ENCODE results near the gene TBC1D7.
"Not testable (repeated sequence)": the region's sequence is repeated elsewhere in the genome, so short reads cannot be mapped to it uniquely, and the experiment has no call there.

TBC1D7 gene

GRCh38 chr6:13355999-13356785, 27.9 kb upstream of the TBC1D7 start:
- no peak for DNase-seq (ENCODE audit: low spot score)

GRCh38 chr6:13355043-13355945, 27.0 kb upstream of the TBC1D7 start:
- DNase-seq (ENCODE audit: low spot score): no peak

- no peak for DNase-seq (ENCODE audit: low spot score)
These were observed 26.1 kb upstream of the TBC1D7 start for GRCh38 chr6:13354331-13355042.

- no peak for DNase-seq (ENCODE audit: low spot score)
These were observed 23.8 kb upstream of the TBC1D7 start for GRCh38 chr6:13352165-13352564.

- DNase-seq (ENCODE audit: low spot score): no peak
These were observed 22.9 kb upstream of the TBC1D7 start for GRCh38 chr6:13351271-13351670.

GRCh38 chr6:13349811-13350506, 21.6 kb upstream of the TBC1D7 start:
- DNase-seq (ENCODE audit: low spot score): no peak

GRCh38 chr6:13348334-13349113, 20.2 kb upstream of the TBC1D7 start:
- DNase-seq (ENCODE audit: low spot score): no peak

- DNase-seq (ENCODE audit: low spot score): no peak
These were observed 17.9 kb upstream of the TBC1D7 start for GRCh38 chr6:13346245-13346644.

- no peak for DNase-seq (ENCODE audit: low spot score)
These were observed 14.2 kb upstream of the TBC1D7 start for GRCh38 chr6:13342414-13343019.

GRCh38 chr6:13339863-13340630, 11.7 kb upstream of the TBC1D7 start:
- no peak for DNase-seq (ENCODE audit: low spot score)

- DNase-seq (ENCODE audit: low spot score): no peak
These were observed 9.7 kb upstream of the TBC1D7 start for GRCh38 chr6:13338038-13338437.

GRCh38 chr6:13336553-13336952, 8.2 kb upstream of the TBC1D7 start:
- peak; percentile 81 for DNase-seq (ENCODE audit: low spot score)

- DNase-seq (ENCODE audit: low spot score): no peak
These were observed 6.6 kb upstream of the TBC1D7 start for GRCh38 chr6:13334953-13335352.

GRCh38 chr6:13332349-13332706, 4.0 kb upstream of the TBC1D7 start:
- no peak for DNase-seq (ENCODE audit: low spot score)

GRCh38 chr6:13331516-13332348, 3.4 kb upstream of the TBC1D7 start:
- DNase-seq (ENCODE audit: low spot score): peak; percentile 48

- no peak for DNase-seq (ENCODE audit: low spot score)
These were observed 492 bp upstream of the TBC1D7 start for GRCh38 chr6:13328875-13329183.

- DNase-seq (ENCODE audit: low spot score): no peak
These were observed 654 bp downstream of the TBC1D7 start for GRCh38 chr6:13327691-13328075.

- DNase-seq (ENCODE audit: low spot score): not testable (repeated sequence)
These were observed 2.2 kb downstream of the TBC1D7 start for GRCh38 chr6:13326031-13326586.
